ENCODE measurements around the gene SLC66A3.

The SLC66A3 gene

GRCh38 chr2:11147263-11147662 is 8.0 kb upstream of the SLC66A3 start:
- no peak overlapping the region for H3K9ac ChIP-seq (ENCODE audit: low read depth, low read length)
- no peaks in the 10 kb centered on the region for H3K4me1 ChIP-seq (ENCODE audit: insufficient read depth, low read length)
- H3K9me3 ChIP-seq (ENCODE audit: control insufficient read depth, insufficient read depth, low read length), result no peaks in the 10 kb centered on the region
- H3K36me3 ChIP-seq (ENCODE audit: insufficient read depth, low read length), result no peaks in the 10 kb centered on the region

- no peaks in the 10 kb centered on the region for H3K36me3 ChIP-seq (ENCODE audit: insufficient read depth, low read length)
Observed at GRCh38 chr2:11152591-11152990, 2.7 kb upstream of the SLC66A3 start.

GRCh38 chr2:11154016-11154922 is 998 bp upstream of the SLC66A3 start:
- Histone ChIP-seq H3K9ac (ENCODE audit: low read depth, low read length) (peak overlapping the region; percentile 82), H3K9me3 (ENCODE audit: control insufficient read depth, insufficient read depth, low read length) (no peaks in the 10 kb centered on the region), H3K4me1 (ENCODE audit: insufficient read depth, low read length) (peaks cover 5% of the 10 kb centered on the region), H3K36me3 (ENCODE audit: insufficient read depth, low read length) (no peaks in the 10 kb centered on the region)

More at GRCh38 chr2:11152591-11152990, 2.7 kb upstream of the SLC66A3 start:
- H3K4me1 ChIP-seq (ENCODE audit: insufficient read depth, low read length), result peaks cover 5% of the 10 kb centered on the region
- no peaks in the 10 kb centered on the region for H3K9me3 ChIP-seq (ENCODE audit: control insufficient read depth, insufficient read depth, low read length)
- no peak overlapping the region for H3K9ac ChIP-seq (ENCODE audit: low read depth, low read length)

GRCh38 chr2:11154923-11155380 is 315 bp upstream of the SLC66A3 start:
- Histone ChIP-seq H3K9ac (ENCODE audit: low read depth, low read length) (peak overlapping the region; percentile 82), H3K4me1 (ENCODE audit: insufficient read depth, low read length) (peaks cover 5% of the 10 kb centered on the region), H3K9me3 (ENCODE audit: control insufficient read depth, insufficient read depth, low read length) (no peaks in the 10 kb centered on the region)

GRCh38 chr2:11156396-11157075 is 1.3 kb downstream of the SLC66A3 start:
- H3K36me3 ChIP-seq (ENCODE audit: insufficient read depth, low read length), result no peaks in the 10 kb centered on the region
- H3K4me1 ChIP-seq (ENCODE audit: insufficient read depth, low read length), result peaks cover 5% of the 10 kb centered on the region
- H3K9me3 ChIP-seq (ENCODE audit: control insufficient read depth, insufficient read depth, low read length), result no peaks in the 10 kb centered on the region
- no peak overlapping the region; the same call in 1 of the 2 replicates for H3K9ac ChIP-seq (ENCODE audit: low read depth, low read length)

More at GRCh38 chr2:11154923-11155380, 315 bp upstream of the SLC66A3 start:
- H3K36me3 ChIP-seq (ENCODE audit: insufficient read depth, low read length), result no peaks in the 10 kb centered on the region

GRCh38 chr2:11157296-11157695 is 2.0 kb downstream of the SLC66A3 start:
- Histone ChIP-seq H3K4me1 (ENCODE audit: insufficient read depth, low read length) (peaks cover 5% of the 10 kb centered on the region), H3K9ac (ENCODE audit: low read depth, low read length) (no peak overlapping the region), H3K9me3 (ENCODE audit: control insufficient read depth, insufficient read depth, low read length) (no peaks in the 10 kb centered on the region), H3K36me3 (ENCODE audit: insufficient read depth, low read length) (no peaks in the 10 kb centered on the region)

- peaks cover 5% of the 10 kb centered on the region for H3K4me1 ChIP-seq (ENCODE audit: insufficient read depth, low read length)
Observed at GRCh38 chr2:11157731-11158130, 2.5 kb downstream of the SLC66A3 start.

GRCh38 chr2:11158916-11159573 is 3.8 kb downstream of the SLC66A3 start:
- peaks cover 5% of the 10 kb centered on the region for H3K4me1 ChIP-seq (ENCODE audit: insufficient read depth, low read length)
- H3K36me3 ChIP-seq (ENCODE audit: insufficient read depth, low read length), result no peaks in the 10 kb centered on the region
- no peak overlapping the region for H3K9ac ChIP-seq (ENCODE audit: low read depth, low read length)
- H3K9me3 ChIP-seq (ENCODE audit: control insufficient read depth, insufficient read depth, low read length), result no peaks in the 10 kb centered on the region

More at GRCh38 chr2:11157731-11158130, 2.5 kb downstream of the SLC66A3 start:
- Histone ChIP-seq H3K9ac (ENCODE audit: low read depth, low read length) (no peak overlapping the region), H3K36me3 (ENCODE audit: insufficient read depth, low read length) (no peaks in the 10 kb centered on the region), H3K9me3 (ENCODE audit: control insufficient read depth, insufficient read depth, low read length) (no peaks in the 10 kb centered on the region)

- Histone ChIP-seq H3K36me3 (ENCODE audit: insufficient read depth, low read length) (no peaks in the 10 kb centered on the region), H3K9ac (ENCODE audit: low read depth, low read length) (no peak overlapping the region), H3K4me1 (ENCODE audit: insufficient read depth, low read length) (no peaks in the 10 kb centered on the region; the same call in 1 of the 2 replicates), H3K9me3 (ENCODE audit: control insufficient read depth, insufficient read depth, low read length) (no peaks in the 10 kb centered on the region)
Observed at GRCh38 chr2:11159574-11160170, 4.4 kb downstream of the SLC66A3 start.

- no peaks in the 10 kb centered on the region; the same call in 1 of the 2 replicates for H3K4me1 ChIP-seq (ENCODE audit: insufficient read depth, low read length)
- no peak overlapping the region for H3K9ac ChIP-seq (ENCODE audit: low read depth, low read length)
- H3K36me3 ChIP-seq (ENCODE audit: insufficient read depth, low read length), result no peaks in the 10 kb centered on the region
- H3K9me3 ChIP-seq (ENCODE audit: control insufficient read depth, insufficient read depth, low read length), result no peaks in the 10 kb centered on the region
Observed at GRCh38 chr2:11160256-11160655, 5.0 kb downstream of the SLC66A3 start.

- Histone ChIP-seq H3K4me1 (ENCODE audit: insufficient read depth, low read length) (no peaks in the 10 kb centered on the region; the same call in 1 of the 2 replicates), H3K9me3 (ENCODE audit: control insufficient read depth, insufficient read depth, low read length) (no peaks in the 10 kb centered on the region), H3K36me3 (ENCODE audit: insufficient read depth, low read length) (no peaks in the 10 kb centered on the region), H3K9ac (ENCODE audit: low read depth, low read length) (no peak overlapping the region)
Observed at GRCh38 chr2:11160731-11161455, 5.6 kb downstream of the SLC66A3 start.

GRCh38 chr2:11161747-11162146 is 6.5 kb downstream of the SLC66A3 start:
- H3K9ac ChIP-seq (ENCODE audit: low read depth, low read length), result no peak overlapping the region
- no peaks in the 10 kb centered on the region for H3K9me3 ChIP-seq (ENCODE audit: control insufficient read depth, insufficient read depth, low read length)
- no peaks in the 10 kb centered on the region; the same call in 1 of the 2 replicates for H3K36me3 ChIP-seq (ENCODE audit: insufficient read depth, low read length)
- no peaks in the 10 kb centered on the region; the same call in 1 of the 2 replicates for H3K4me1 ChIP-seq (ENCODE audit: insufficient read depth, low read length)
